H1 (cell line): ENCODE results near the gene STX18. TPM values are rescaled to one million over a fixed set of nuclear protein-coding genes. Genes with fewer than 3 reads are reported as not detected.

Experiments used
- CHD1 ChIP-seq: IDR thresholded peaks from 2 replicates; pipeline ENCODE4 v1.6.1; 2012; ENCODE audit warnings: low read depth, low read length, improper control_type of control experiment
- EP300 ChIP-seq, 2 experiments: IDR thresholded peaks; 1 replicate in 1 of 2; 2 replicates in 1 of 2; pipeline ENCODE4 v1.6.1; 2011 to 2012; ENCODE audit warnings: low read depth in 2 of 2, low read length in 2 of 2, mild to moderate bottlenecking in 2 of 2, borderline replicate concordance in 1 of 2, inconsistent platforms in 1 of 2, moderate library complexity in 1 of 2
- JUN ChIP-seq: IDR thresholded peaks from 2 replicates; pipeline ENCODE4 v1.6.1; 2011; ENCODE audit warnings: low read depth, mild to moderate bottlenecking, improper control_type of control experiment, low read length
- MAFK ChIP-seq: IDR thresholded peaks from 2 replicates; pipeline ENCODE4 v1.6.1; 2012; ENCODE audit warnings: low read depth, mild to moderate bottlenecking, improper control_type of control experiment, low read length
- POLR2AphosphoS5 ChIP-seq: IDR thresholded peaks from 2 replicates; pipeline ENCODE4 v1.6.1; 2011; ENCODE audit warnings: low read depth, low read length
- RFX5 ChIP-seq: IDR thresholded peaks from 2 replicates; pipeline ENCODE4 v1.6.1; 2011; ENCODE audit warnings: low read depth, low read length, improper control_type of control experiment, borderline replicate concordance
- SP1 ChIP-seq: IDR thresholded peaks from 2 replicates; pipeline ENCODE4 v1.6.1; 2011; ENCODE audit warnings: low read depth, low read length
- polyA plus RNA-seq, 7 experiments: library from polyadenylated mRNA; depleted of rRNA in 3 of 7; stranded (reverse) in 5 of 7; unstranded in 2 of 7; fragments of >200 nt in 5 of 7; fragments of 200-250 nt in 2 of 7; gene quantifications; 1 replicate in 5 of 7; 2 replicates in 1 of 7; 4 replicates in 1 of 7; pipeline versions ENCODE4 v1.2.1 to v1.2.3, GENCODE V29; 2011 to 2013; ENCODE audit warnings: missing spikeins in 2 of 7, mixed read lengths in 2 of 7
- total RNA-seq: library from RNA; stranded (reverse); fragmentation: NEBNext Ultra II Directional; extraction: Animal tissue kit (Norgen Biotek cat#: 25700); gene quantifications from 2 replicates; pipeline ENCODE4 v1.2.1, GENCODE V29; 2021

Gene STX18
- total and polyA plus RNA-seq, 2 of the 8 experiments (the other 6 are each of a cell fraction or from before 2014, with no cell fraction given), result 14.6 to 18.3 TPM

GRCh38 chr4:4432341-4433125 is 109.3 kb downstream of the STX18 start (continued):
- TF ChIP-seq SP1, result no peak
- TF ChIP-seq RFX5, result no peak
- no peak for TF ChIP-seq POLR2AphosphoS5
- no peak for TF ChIP-seq EP300 (IDR thresholded peaks at IDR 0.05; ENCODE audit: borderline replicate concordance in 1 of 2, low read depth in 2 of 2, low read length in 2 of 2)
- TF ChIP-seq CHD1, result no peak
- TF ChIP-seq JUN, result no peak
- TF ChIP-seq MAFK, result no peak
